ENCODE measurements around the gene LYPD3.

DNA sequence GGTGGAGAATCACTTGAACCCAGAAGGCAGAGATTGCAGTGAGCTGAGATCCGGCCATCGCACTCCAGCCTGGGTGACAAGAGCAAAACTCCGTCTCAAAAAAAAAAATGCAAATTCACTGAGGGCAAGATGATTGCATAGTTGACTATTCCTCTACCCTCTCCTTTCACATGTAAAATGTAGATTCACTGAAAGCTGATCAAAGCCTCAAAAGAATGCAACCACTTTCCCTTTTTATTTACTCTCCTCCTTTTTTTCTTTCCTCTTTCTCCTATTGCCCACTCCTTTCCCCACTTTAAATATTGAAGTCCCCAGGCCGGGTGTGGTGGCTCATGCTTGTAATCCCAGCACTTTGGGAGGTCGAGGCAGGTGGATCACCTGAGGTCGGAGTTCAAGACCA lies 44.5 kb downstream of the LYPD3 start:
- TF ChIP-seq, protein P1, sequence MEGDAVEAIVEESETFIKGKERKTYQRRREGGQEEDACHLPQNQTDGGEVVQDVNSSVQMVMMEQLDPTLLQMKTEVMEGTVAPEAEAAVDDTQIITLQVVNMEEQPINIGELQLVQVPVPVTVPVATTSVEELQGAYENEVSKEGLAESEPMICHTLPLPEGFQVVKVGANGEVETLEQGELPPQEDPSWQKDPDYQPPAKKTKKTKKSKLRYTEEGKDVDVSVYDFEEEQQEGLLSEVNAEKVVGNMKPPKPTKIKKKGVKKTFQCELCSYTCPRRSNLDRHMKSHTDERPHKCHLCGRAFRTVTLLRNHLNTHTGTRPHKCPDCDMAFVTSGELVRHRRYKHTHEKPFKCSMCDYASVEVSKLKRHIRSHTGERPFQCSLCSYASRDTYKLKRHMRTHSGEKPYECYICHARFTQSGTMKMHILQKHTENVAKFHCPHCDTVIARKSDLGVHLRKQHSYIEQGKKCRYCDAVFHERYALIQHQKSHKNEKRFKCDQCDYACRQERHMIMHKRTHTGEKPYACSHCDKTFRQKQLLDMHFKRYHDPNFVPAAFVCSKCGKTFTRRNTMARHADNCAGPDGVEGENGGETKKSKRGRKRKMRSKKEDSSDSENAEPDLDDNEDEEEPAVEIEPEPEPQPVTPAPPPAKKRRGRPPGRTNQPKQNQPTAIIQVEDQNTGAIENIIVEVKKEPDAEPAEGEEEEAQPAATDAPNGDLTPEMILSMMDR (conservative IDR thresholded peaks at IDR 0.05; ENCODE audit: low read length) = no peak
- no peak for TF ChIP-seq EZH2phosphoT487 (IDR thresholded peaks at IDR 0.05; ENCODE audit: borderline replicate concordance, low read depth, low read length)

Measured in OCI-LY7 (cell line).